ENCODE data around the gene RHBDL1. TPM values are rescaled to one million over a fixed set of nuclear protein-coding genes. Genes with fewer than 3 reads are reported as not detected.

RHBDL1 gene
- total RNA-seq, 1 experiment from 2014 or later, result 1.5 TPM

DNA sequence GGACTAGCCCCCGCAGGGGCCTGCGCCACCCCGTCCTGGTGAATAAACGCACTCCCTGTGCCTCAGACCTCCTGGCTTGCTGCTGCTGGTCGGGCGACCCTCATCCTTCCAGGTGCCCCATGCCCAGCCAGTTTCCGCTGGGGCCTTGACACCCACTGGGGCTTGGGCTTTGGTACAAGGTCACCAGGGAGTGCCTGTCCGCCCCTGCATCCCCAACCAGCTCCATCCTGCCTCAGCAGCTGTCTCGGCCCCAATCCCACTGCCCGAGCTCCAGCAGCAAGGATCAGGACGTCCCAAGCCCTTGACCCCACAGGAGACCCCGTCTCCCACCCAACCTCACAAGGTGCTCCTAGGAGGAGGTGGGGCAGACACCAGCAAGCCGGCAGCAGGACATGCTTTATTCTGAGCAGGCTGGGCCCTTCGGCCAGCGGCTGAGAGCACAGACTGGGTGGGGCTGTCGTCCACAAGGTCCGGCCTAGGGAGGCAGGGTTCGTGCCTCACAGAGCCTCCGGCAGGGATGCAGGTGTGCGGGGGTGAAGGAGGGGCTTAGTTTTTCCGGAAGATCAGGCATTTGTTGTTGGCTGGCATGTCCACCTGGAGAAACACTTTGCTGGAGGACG, 41.3 kb upstream of the RHBDL1 start:
- no TSS peak for BruUV-seq (replicated peaks)
- intact Hi-C loops (cut with micrococcal nuclease; ENCODE audit: unreplicated experiment), result no loop called here
- Histone ChIP-seq H3K27me3 (replicated peaks; ENCODE audit: insufficient read depth, low read depth, low read length, poor library complexity) (no peaks in the 10 kb centered on the region), H3K4me3 (ENCODE audit: low read depth, low read length, poor library complexity, severe bottlenecking) (no peak overlapping the region), H3K4me1 (ENCODE audit: insufficient read depth, low read length, poor library complexity, severe bottlenecking) (no peaks in the 10 kb centered on the region), H3K27ac (ENCODE audit: low read depth, low read length, poor library complexity, severe bottlenecking) (no peak overlapping the region), H3K36me3 (ENCODE audit: insufficient read depth, low read length, poor library complexity, severe bottlenecking) (no peaks in the 10 kb centered on the region), H3K9me3 (ENCODE audit: low read depth, low read length, poor library complexity, severe bottlenecking) (no peaks in the 10 kb centered on the region)
- ChIA-PET CTCF (no interaction called here), POLR2A (ENCODE audit: low non-redundant PET) (no interaction called here)
- TF ChIP-seq, protein P1, sequence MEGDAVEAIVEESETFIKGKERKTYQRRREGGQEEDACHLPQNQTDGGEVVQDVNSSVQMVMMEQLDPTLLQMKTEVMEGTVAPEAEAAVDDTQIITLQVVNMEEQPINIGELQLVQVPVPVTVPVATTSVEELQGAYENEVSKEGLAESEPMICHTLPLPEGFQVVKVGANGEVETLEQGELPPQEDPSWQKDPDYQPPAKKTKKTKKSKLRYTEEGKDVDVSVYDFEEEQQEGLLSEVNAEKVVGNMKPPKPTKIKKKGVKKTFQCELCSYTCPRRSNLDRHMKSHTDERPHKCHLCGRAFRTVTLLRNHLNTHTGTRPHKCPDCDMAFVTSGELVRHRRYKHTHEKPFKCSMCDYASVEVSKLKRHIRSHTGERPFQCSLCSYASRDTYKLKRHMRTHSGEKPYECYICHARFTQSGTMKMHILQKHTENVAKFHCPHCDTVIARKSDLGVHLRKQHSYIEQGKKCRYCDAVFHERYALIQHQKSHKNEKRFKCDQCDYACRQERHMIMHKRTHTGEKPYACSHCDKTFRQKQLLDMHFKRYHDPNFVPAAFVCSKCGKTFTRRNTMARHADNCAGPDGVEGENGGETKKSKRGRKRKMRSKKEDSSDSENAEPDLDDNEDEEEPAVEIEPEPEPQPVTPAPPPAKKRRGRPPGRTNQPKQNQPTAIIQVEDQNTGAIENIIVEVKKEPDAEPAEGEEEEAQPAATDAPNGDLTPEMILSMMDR (conservative IDR thresholded peaks at IDR 0.05; ENCODE audit: low read depth, low read length), result no peak
- TF ChIP-seq EZH2 (IDR thresholded peaks at IDR 0.05; ENCODE audit: borderline replicate concordance, low read depth, low read length, poor library complexity, severe bottlenecking), result no peak
- DNase-seq (ENCODE audit: low spot score), result no peak

DNA sequence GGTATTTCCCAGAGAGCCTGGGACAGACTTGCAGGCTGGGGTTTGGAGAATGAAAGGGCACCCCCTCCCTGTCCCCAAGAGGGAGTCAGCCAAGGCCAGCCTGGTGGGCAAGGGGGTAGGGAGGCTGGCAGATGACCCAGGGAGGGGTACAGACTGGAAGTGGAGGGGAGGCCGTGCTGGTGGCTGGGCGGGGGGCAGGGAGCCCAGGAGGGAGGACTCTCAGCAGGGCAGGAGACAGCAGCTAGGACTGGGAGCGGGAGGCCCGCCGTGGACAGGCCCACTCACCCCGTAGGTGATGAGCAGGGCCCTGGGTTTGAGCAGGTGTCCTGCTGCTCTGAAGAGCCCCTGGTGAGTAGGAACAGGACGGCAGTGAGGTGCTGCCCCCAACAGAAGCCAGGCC, 40.5 kb upstream of the RHBDL1 start:
- ChIA-PET CTCF (no interaction called here), POLR2A (ENCODE audit: low non-redundant PET) (no interaction called here)
- Histone ChIP-seq H3K4me3 (ENCODE audit: low read depth, low read length, poor library complexity, severe bottlenecking) (peak overlapping the region; percentile 95), H3K4me1 (ENCODE audit: insufficient read depth, low read length, poor library complexity, severe bottlenecking) (no peaks in the 10 kb centered on the region), H3K27ac (ENCODE audit: low read depth, low read length, poor library complexity, severe bottlenecking) (peak overlapping the region; percentile 94), H3K9me3 (ENCODE audit: low read depth, low read length, poor library complexity, severe bottlenecking) (no peaks in the 10 kb centered on the region), H3K27me3 (replicated peaks; ENCODE audit: insufficient read depth, low read depth, low read length, poor library complexity) (no peaks in the 10 kb centered on the region), H3K36me3 (ENCODE audit: insufficient read depth, low read length, poor library complexity, severe bottlenecking) (no peaks in the 10 kb centered on the region)
- no TSS peak for BruUV-seq (replicated peaks)
- DNase-seq (ENCODE audit: low spot score), result no peak
- intact Hi-C loops (cut with micrococcal nuclease; ENCODE audit: unreplicated experiment), result loop anchor here (5.0 kb wide), 1 partner anchor 48 kb away; no protein-coding TSS in a partner anchor
- TF ChIP-seq, protein P1 (conservative IDR thresholded peaks at IDR 0.05; ENCODE audit: low read depth, low read length), result no peak

DNA sequence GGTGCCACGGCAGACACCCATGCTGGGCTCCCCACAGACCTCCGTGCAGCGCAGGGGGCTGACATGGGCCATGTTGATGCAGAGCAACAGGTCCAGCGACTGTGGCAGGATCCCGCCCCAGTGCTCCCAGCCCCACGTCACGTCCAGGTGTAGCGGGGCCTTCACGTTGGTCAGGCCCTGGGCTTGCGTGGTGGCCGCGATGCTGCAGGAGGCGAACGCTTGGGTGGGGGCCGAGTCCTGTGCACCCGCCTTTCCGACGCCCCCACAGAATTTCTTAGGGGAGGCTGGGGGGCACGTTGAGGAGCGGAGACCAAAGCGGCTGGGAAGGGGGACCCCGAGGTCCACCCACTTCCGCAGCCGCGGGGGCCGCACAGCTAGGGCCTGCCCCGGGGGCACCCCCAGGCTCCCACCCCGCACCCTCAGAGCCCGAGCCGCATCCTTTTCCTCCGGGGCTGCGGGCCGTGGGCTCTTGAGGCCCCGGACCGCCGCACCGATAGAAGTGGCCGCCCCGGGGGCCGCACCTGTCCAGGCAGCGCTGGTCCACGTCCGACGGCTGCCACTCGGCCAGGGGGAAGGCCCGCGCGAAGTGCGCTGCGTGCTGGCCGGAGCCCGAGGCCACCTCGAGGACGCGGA, 39.8 kb upstream of the RHBDL1 start:
- H3K4me3 ChIP-seq (ENCODE audit: low read depth, low read length, poor library complexity, severe bottlenecking), result peak overlapping the region; percentile 95
- no peaks in the 10 kb centered on the region for H3K36me3 ChIP-seq (ENCODE audit: insufficient read depth, low read length, poor library complexity, severe bottlenecking)
- intact Hi-C loops (cut with micrococcal nuclease; ENCODE audit: unreplicated experiment), result loop anchor here (5.0 kb wide), 1 partner anchor 48 kb away; no protein-coding TSS in a partner anchor
- no TSS peak for BruUV-seq (replicated peaks)
- H3K27me3 ChIP-seq (replicated peaks; ENCODE audit: insufficient read depth, low read depth, low read length, poor library complexity), result no peaks in the 10 kb centered on the region
- no peak for DNase-seq (ENCODE audit: low spot score)
- H3K4me1 ChIP-seq (ENCODE audit: insufficient read depth, low read length, poor library complexity, severe bottlenecking), result no peaks in the 10 kb centered on the region
- H3K27ac ChIP-seq (ENCODE audit: low read depth, low read length, poor library complexity, severe bottlenecking), result peak overlapping the region; percentile 94
- no peak for TF ChIP-seq EZH2 (IDR thresholded peaks at IDR 0.05; ENCODE audit: borderline replicate concordance, low read depth, low read length, poor library complexity, severe bottlenecking)
- ChIA-PET POLR2A (ENCODE audit: low non-redundant PET) (no interaction called here), CTCF (no interaction called here)
- H3K9me3 ChIP-seq (ENCODE audit: low read depth, low read length, poor library complexity, severe bottlenecking), result no peaks in the 10 kb centered on the region
